Gastroesophageal sphincter (tissue), 4 donors: ENCODE results near the gene SELENOI. TPM values are rescaled to one million over a fixed set of nuclear protein-coding genes. Genes with fewer than 3 reads are reported as not detected.

Experiments used
- ATAC-seq: fragments of 150-250 bp; one replicate; pipeline ENCODE4 v1.9.1; 2016; ENCODE audit warnings: mild to moderate bottlenecking, moderate library complexity
- H3K27ac ChIP-seq, 4 donors: fragments of 200-600 bp; sonication (generic) in 3 of 4; 1 replicate in 3 of 4; 2 replicates in 1 of 4; pipeline ENCODE4 v1.5.1; 2016 to 2019
- H3K27me3 ChIP-seq: fragments of 200-600 bp; sonication (generic); one replicate; pipeline ENCODE4 v1.5.1; 2019
- H3K36me3 ChIP-seq, 2 donors: fragments of 200-600 bp; sonication (generic); one replicate each; pipeline ENCODE4 v1.5.1; 2019; ENCODE audit warnings: control low read depth in 1 of 2
- H3K4me1 ChIP-seq, 3 donors: fragments of 200-600 bp; sonication (generic); 1 replicate in 2 of 3; 2 replicates in 1 of 3; pipeline ENCODE4 v1.5.1; 2016 to 2019; ENCODE audit warnings: control low read depth in 2 of 3
- H3K4me3 ChIP-seq, 2 donors: fragments of 200-600 bp; sonication (generic); one replicate each; pipeline ENCODE4 v1.5.1; 2019; ENCODE audit warnings: mild to moderate bottlenecking in 1 of 2, moderate library complexity in 1 of 2
- H3K9me3 ChIP-seq, 3 donors: fragments of 200-600 bp; sonication (generic); one replicate each; pipeline ENCODE4 v1.5.1; 2017 to 2019; ENCODE audit warnings: control low read depth in 2 of 3
- CTCF ChIP-seq, 4 experiments: fragments of 200-600 bp in 2 of 4; fragments of 450-650 bp in 2 of 4; sonication (generic) in 1 of 4; IDR thresholded peaks; one replicate each; pipeline ENCODE4 v1.5.1; 2017 to 2019; ENCODE audit warnings: antibody characterized with exemption in 4 of 4, mild to moderate bottlenecking in 2 of 4, moderate library complexity in 2 of 4
- EP300 ChIP-seq: sonication (generic); formaldehyde crosslinking; IDR thresholded peaks from one replicate; pipeline ENCODE4 v1.6.1; 2017; ENCODE audit warnings: antibody characterized with exemption, mild to moderate bottlenecking
- POLR2A ChIP-seq, 2 donors: fragments of 450-650 bp; IDR thresholded peaks; one replicate each; pipeline ENCODE4 v1.6.1; 2017; ENCODE audit warnings: antibody characterized with exemption in 2 of 2, mild to moderate bottlenecking in 2 of 2, moderate library complexity in 1 of 2
- POLR2AphosphoS5 ChIP-seq: sonication (generic); formaldehyde crosslinking; IDR thresholded peaks from one replicate; pipeline ENCODE4 v1.6.1; 2017; ENCODE audit warnings: antibody characterized with exemption
- WGBS, 2 donors: methylation state at CpG; one replicate each; pipeline ENCODE4 v1.1.5; 2018; ENCODE audit warnings: low coverage in 1 of 2; 5-methylcytosine and 5-hydroxymethylcytosine counted together
- total RNA-seq, 4 donors: library from RNA; depleted of rRNA; stranded (reverse); fragments of >200 nt; gene quantifications; one replicate each; pipeline ENCODE4 v1.1.0, GENCODE V29; 2016

Gene SELENOI
- total RNA-seq, 4 donors from 2014 or later = 7.0 to 10.9 (median 8.7) TPM

- WGBS, 2 donors = 50% methylated on average over 2 of the region's 12 CpGs; no CpG with 5 or more reads in 1 of the 2 donors
- no peaks in the 10 kb centered on the region for H3K9me3 ChIP-seq
- H3K36me3 ChIP-seq = no peaks in the 10 kb centered on the region
- ATAC-seq = no peak
- no peak overlapping the region for H3K27ac ChIP-seq
- no peak overlapping the region for H3K4me3 ChIP-seq
- H3K27me3 ChIP-seq = peaks cover 12% of the 10 kb centered on the region
- TF ChIP-seq POLR2A (IDR thresholded peaks at IDR 0.05) (no peak), EP300 (no peak), POLR2AphosphoS5 (no peak), CTCF (IDR thresholded peaks at IDR 0.05) (no peak)
- H3K4me1 ChIP-seq = no peaks in the 10 kb centered on the region
Observed at GRCh38 chr2:26313446-26313845, 32.5 kb upstream of the SELENOI start.

GRCh38 chr2:26314243-26314642 is 31.7 kb upstream of the SELENOI start:
- Histone ChIP-seq H3K27ac (no peak overlapping the region), H3K27me3 (peaks cover 12% of the 10 kb centered on the region), H3K4me3 (no peak overlapping the region), H3K9me3 (no peaks in the 10 kb centered on the region), H3K36me3 (no peaks in the 10 kb centered on the region), H3K4me1 (no peaks in the 10 kb centered on the region)
- TF ChIP-seq CTCF (IDR thresholded peaks at IDR 0.05) (no peak), EP300 (no peak), POLR2AphosphoS5 (no peak), POLR2A (IDR thresholded peaks at IDR 0.05) (no peak)
- ATAC-seq = no peak
- WGBS, 2 donors = 60 to 74% methylated on average over 1 to 5 of the region's 8 CpGs

GRCh38 chr2:26316041-26316440 is 29.9 kb upstream of the SELENOI start:
- Histone ChIP-seq H3K9me3 (no peaks in the 10 kb centered on the region), H3K27ac (no peak overlapping the region), H3K27me3 (peaks cover 12% of the 10 kb centered on the region), H3K36me3 (no peaks in the 10 kb centered on the region), H3K4me1 (no peaks in the 10 kb centered on the region), H3K4me3 (no peak overlapping the region)
- 60% methylated on average over 1 of the region's 2 CpGs; no CpG with 5 or more reads in 1 of the 2 donors for WGBS, 2 donors
- ATAC-seq = no peak
- no peak for TF ChIP-seq EP300
- no peak for TF ChIP-seq POLR2A (IDR thresholded peaks at IDR 0.05)
- no peak for TF ChIP-seq POLR2AphosphoS5
- TF ChIP-seq CTCF (IDR thresholded peaks at IDR 0.05) = no peak

DNA sequence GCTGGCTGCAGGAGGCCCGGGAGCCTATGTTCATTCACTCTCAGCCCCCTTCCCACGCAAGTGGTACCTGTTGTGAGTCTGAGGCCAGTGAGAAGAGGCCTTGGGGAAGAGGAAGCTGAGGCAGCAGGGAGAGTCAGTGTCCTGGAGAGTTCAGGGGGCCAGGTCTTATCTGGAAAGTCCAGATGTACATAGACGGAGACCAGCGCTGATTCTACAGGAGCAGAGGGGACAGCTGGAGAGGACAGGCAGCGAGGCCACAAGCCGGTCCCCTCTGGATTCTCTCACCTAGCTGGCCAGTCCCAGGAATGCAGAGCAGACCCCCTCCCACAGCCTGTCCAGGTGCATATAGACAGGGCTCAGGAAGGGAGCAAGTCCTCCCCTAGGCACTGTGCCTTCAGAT is 29.1 kb upstream of the SELENOI start:
- no peak overlapping the region for H3K4me3 ChIP-seq
- peaks cover 12% of the 10 kb centered on the region for H3K27me3 ChIP-seq
- no peak for TF ChIP-seq POLR2AphosphoS5
- TF ChIP-seq EP300 = no peak
- TF ChIP-seq POLR2A (IDR thresholded peaks at IDR 0.05) = no peak
- no peak for TF ChIP-seq CTCF (IDR thresholded peaks at IDR 0.05)
- ATAC-seq = no peak
- no peaks in the 10 kb centered on the region for H3K4me1 ChIP-seq
- H3K9me3 ChIP-seq = no peaks in the 10 kb centered on the region
- 82% methylated on average over 4 of the region's 6 CpGs; no CpG with 5 or more reads in 1 of the 2 donors for WGBS, 2 donors
- no peaks in the 10 kb centered on the region for H3K36me3 ChIP-seq
- H3K27ac ChIP-seq = no peak overlapping the region

- no peak for TF ChIP-seq EP300
- no peak for TF ChIP-seq CTCF (IDR thresholded peaks at IDR 0.05)
- no peak for TF ChIP-seq POLR2AphosphoS5
- TF ChIP-seq POLR2A (IDR thresholded peaks at IDR 0.05) = no peak
- 87 to 90% methylated on average over 3 to 5 of the region's 8 CpGs for WGBS, 2 donors
- Histone ChIP-seq H3K36me3 (no peaks in the 10 kb centered on the region), H3K9me3 (no peaks in the 10 kb centered on the region), H3K4me3 (no peak overlapping the region), H3K27me3 (peaks cover 12% of the 10 kb centered on the region), H3K4me1 (no peaks in the 10 kb centered on the region), H3K27ac (no peak overlapping the region)
- no peak for ATAC-seq
Observed at GRCh38 chr2:26317377-26318105, 28.4 kb upstream of the SELENOI start.
